ENCODE data around the gene AFMID. TPM values are rescaled to one million over a fixed set of nuclear protein-coding genes. Genes with fewer than 3 reads are reported as not detected.

AFMID gene
- polyA plus RNA-seq, 1 experiment = 28.0 TPM

DNA sequence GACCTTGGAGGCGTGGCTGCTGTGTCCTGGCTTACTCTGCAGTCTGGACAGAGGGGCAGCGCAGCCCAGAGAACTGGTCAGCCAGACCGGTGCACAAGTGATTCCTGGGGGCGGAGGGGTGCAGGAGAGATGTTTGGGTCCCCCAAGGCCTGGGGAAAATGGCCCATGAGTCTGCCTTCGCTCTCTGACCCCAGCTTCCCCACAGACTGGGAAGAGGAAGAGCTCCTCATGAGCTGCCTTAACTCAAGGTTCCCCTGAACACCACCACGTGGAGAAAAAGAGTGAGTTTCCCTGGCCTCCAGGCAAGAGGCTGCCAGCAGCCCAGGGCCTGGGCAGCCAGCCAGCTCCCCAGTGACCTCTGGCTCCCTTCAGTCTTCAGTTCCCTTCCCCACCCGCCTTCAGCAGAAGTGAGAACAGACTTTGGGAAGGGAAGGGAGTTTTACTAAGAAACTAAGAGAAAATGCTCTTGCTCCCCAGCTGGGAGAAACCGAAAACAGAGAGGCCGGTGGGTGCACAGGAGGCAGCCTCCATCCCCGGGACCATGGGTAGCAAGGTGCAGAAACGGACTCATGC lies 42.9 kb upstream of the AFMID start:
- CTCF ChIA-PET = interaction anchor here (0.7 to 1.6 kb wide), 3 partner anchors 9 to 42 kb away, joined by 3 to 4 read pairs (median 3); partner anchors contain the start of gene TK1
- POLR2A ChIA-PET = no interaction called here
- Histone ChIP-seq H3K4me3 (ENCODE audit: low read depth, low read length) (no peak overlapping the region), H3K36me3 (ENCODE audit: control insufficient read depth, insufficient read depth, low read length) (no peaks in the 10 kb centered on the region), H3K27me3 (ENCODE audit: control insufficient read depth, insufficient read depth, low read length) (no peaks in the 10 kb centered on the region; the same call in 1 of the 2 replicates)
- DNase-seq (ENCODE audit: low read depth) = no peak
- TF ChIP-seq CTCF (IDR thresholded peaks at IDR 0.05; ENCODE audit: insufficient read depth, low read depth, low read length) = no peak

- Histone ChIP-seq H3K27me3 (ENCODE audit: control insufficient read depth, insufficient read depth, low read length) (no peaks in the 10 kb centered on the region; the same call in 1 of the 2 replicates), H3K4me3 (ENCODE audit: low read depth, low read length) (no peak overlapping the region), H3K36me3 (ENCODE audit: control insufficient read depth, insufficient read depth, low read length) (no peaks in the 10 kb centered on the region)
- ChIA-PET POLR2A (no interaction called here), CTCF (interaction anchor here (1.0 to 1.6 kb wide), 2 partner anchors 10 to 42 kb away, joined by 3 to 4 read pairs; partner anchors contain the start of gene TK1)
- no peak for DNase-seq (ENCODE audit: low read depth)
- no peak for TF ChIP-seq CTCF (IDR thresholded peaks at IDR 0.05; ENCODE audit: insufficient read depth, low read depth, low read length)
Measured at GRCh38 chr17:78144736-78145641, 42.2 kb upstream of the AFMID start.

GRCh38 chr17:78146471-78146869 lies 40.7 kb upstream of the AFMID start:
- CTCF ChIA-PET = no interaction called here
- Histone ChIP-seq H3K36me3 (ENCODE audit: control insufficient read depth, insufficient read depth, low read length) (no peaks in the 10 kb centered on the region), H3K27me3 (ENCODE audit: control insufficient read depth, insufficient read depth, low read length) (no peaks in the 10 kb centered on the region; the same call in 1 of the 2 replicates), H3K4me3 (ENCODE audit: low read depth, low read length) (no peak overlapping the region)
- no peak for DNase-seq (ENCODE audit: low read depth)
- TF ChIP-seq CTCF (IDR thresholded peaks at IDR 0.05; ENCODE audit: insufficient read depth, low read depth, low read length) = no peak
- POLR2A ChIA-PET = no interaction called here

GRCh38 chr17:78146881-78147280 lies 40.3 kb upstream of the AFMID start:
- ChIA-PET POLR2A (no interaction called here), CTCF (no interaction called here)
- H3K27me3 ChIP-seq (ENCODE audit: control insufficient read depth, insufficient read depth, low read length) = no peaks in the 10 kb centered on the region; the same call in 1 of the 2 replicates
- H3K36me3 ChIP-seq (ENCODE audit: control insufficient read depth, insufficient read depth, low read length) = no peaks in the 10 kb centered on the region
- no peak for DNase-seq (ENCODE audit: low read depth)
- no peak for TF ChIP-seq CTCF (IDR thresholded peaks at IDR 0.05; ENCODE audit: insufficient read depth, low read depth, low read length)
- no peak overlapping the region for H3K4me3 ChIP-seq (ENCODE audit: low read depth, low read length)

DNA sequence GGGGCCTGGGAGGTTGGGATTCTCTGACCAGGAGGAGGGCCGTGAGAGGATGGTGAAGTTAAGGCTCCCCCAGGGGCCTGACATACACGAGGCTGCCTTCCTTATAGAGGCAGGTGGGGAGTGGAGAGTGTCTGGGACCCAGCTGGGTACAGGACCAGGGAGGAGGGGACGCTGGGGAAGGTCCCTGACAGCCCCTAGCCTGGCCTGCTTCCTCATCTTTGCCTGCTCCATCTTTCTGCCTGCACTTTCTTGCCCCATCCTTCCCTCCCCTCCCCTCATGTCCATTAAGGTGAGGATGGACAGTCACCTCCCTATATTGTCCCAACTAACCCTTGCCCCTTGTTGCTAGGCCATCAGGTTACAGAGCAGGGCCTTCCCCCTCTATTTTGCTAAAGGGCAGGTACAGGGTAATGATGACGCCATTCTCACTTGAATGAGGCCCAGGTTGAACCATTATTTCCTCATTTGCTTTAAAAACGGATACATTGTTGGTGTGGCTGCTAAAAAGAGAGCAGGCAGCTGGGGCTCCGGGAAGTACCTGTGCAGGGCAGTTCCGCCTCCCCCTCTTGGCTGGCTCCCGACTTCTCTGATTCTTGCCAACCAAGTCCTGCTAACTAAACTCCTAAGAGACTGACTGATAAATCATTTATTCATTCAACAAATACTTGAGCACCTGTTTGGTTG lies 39.7 kb upstream of the AFMID start:
- TF ChIP-seq CTCF (IDR thresholded peaks at IDR 0.05; ENCODE audit: insufficient read depth, low read depth, low read length) = no peak
- CTCF ChIA-PET = no interaction called here
- no peak for DNase-seq (ENCODE audit: low read depth)

More for the DNA sequence above, 39.7 kb upstream of the AFMID start:
- Histone ChIP-seq H3K27me3 (ENCODE audit: control insufficient read depth, insufficient read depth, low read length) (no peaks in the 10 kb centered on the region; the same call in 1 of the 2 replicates), H3K4me3 (ENCODE audit: low read depth, low read length) (no peak overlapping the region), H3K36me3 (ENCODE audit: control insufficient read depth, insufficient read depth, low read length) (no peaks in the 10 kb centered on the region)
- POLR2A ChIA-PET = no interaction called here

All from BJ (cell line).